Measurements from ENCODE around the gene ZNF205.
"Not testable (repeated sequence)": the region's sequence is repeated elsewhere in the genome, so short reads cannot be mapped to it uniquely, and the experiment has no call there.

DNA sequence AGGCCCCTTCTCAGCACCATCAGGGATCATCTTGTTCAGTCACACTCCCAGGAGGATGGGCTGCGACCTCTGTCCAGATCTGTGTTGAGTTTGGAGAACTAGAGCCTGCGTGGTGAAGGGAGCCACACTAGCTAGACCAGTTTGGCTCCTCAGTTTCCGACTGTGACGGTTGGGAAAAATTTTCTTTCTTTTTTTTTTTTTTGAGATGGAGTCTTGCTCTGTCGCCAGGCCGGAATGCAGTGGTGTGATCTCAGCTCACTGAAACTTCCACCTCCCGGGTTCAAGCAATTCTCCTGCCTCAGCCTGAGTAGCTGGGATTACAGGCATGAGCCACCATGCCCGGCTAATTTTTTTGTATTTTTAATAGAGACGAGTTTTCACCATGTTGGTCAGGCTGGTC lies 27.2 kb downstream of the ZNF205 start:
- not testable (repeated sequence) for TF ChIP-seq CTCF, POLR2AphosphoS5, POLR2A (IDR thresholded peaks at IDR 0.05)
